ENCODE data around the gene EMID1.

- TF ChIP-seq CTCF (IDR thresholded peaks at IDR 0.05) (no peak), POLR2A (IDR thresholded peaks at IDR 0.05) (no peak)
Measured at GRCh38 chr22:29299136-29299900, 93.6 kb downstream of the EMID1 start.

Measured in testis (tissue), 2 donors.